DOHH2 (cell line): Measurements from ENCODE around the gene ZNF653.
"Not testable (repeated sequence)": the region's sequence is repeated elsewhere in the genome, so short reads cannot be mapped to it uniquely, and the experiment has no call there.

Experiments
- EZH2phosphoT487 ChIP-seq: fragments of 200-600 bp; sonication (generic); IDR thresholded peaks from 2 replicates; pipeline ENCODE4 v1.6.1; 2017; ENCODE audit warnings: borderline replicate concordance, mild to moderate bottlenecking, antibody characterized with exemption, low read length, moderate library complexity, mixed read lengths
- TF ChIP-seq, protein P1 (sequence below): fragments of 200-600 bp; sonication (generic); IDR thresholded peaks from one replicate; pipeline ENCODE4 v1.5.1; 2014; ENCODE audit warnings: antibody characterized with exemption, mild to moderate bottlenecking, low read depth, low read length; ENCODE audit not compliant: poor library complexity, severe bottlenecking

- TF ChIP-seq, protein P1, sequence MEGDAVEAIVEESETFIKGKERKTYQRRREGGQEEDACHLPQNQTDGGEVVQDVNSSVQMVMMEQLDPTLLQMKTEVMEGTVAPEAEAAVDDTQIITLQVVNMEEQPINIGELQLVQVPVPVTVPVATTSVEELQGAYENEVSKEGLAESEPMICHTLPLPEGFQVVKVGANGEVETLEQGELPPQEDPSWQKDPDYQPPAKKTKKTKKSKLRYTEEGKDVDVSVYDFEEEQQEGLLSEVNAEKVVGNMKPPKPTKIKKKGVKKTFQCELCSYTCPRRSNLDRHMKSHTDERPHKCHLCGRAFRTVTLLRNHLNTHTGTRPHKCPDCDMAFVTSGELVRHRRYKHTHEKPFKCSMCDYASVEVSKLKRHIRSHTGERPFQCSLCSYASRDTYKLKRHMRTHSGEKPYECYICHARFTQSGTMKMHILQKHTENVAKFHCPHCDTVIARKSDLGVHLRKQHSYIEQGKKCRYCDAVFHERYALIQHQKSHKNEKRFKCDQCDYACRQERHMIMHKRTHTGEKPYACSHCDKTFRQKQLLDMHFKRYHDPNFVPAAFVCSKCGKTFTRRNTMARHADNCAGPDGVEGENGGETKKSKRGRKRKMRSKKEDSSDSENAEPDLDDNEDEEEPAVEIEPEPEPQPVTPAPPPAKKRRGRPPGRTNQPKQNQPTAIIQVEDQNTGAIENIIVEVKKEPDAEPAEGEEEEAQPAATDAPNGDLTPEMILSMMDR: not testable (repeated sequence)
- not testable (repeated sequence) for TF ChIP-seq EZH2phosphoT487
These were observed 37.3 kb downstream of the ZNF653 start for GRCh38 chr19:11468266-11468845.
